ENCODE data around the gene PTPRQ. TPM values are rescaled to one million over a fixed set of nuclear protein-coding genes. Genes with fewer than 3 reads are reported as not detected.

Gene PTPRQ
- total RNA-seq, 1 donor, result not detected

DNA sequence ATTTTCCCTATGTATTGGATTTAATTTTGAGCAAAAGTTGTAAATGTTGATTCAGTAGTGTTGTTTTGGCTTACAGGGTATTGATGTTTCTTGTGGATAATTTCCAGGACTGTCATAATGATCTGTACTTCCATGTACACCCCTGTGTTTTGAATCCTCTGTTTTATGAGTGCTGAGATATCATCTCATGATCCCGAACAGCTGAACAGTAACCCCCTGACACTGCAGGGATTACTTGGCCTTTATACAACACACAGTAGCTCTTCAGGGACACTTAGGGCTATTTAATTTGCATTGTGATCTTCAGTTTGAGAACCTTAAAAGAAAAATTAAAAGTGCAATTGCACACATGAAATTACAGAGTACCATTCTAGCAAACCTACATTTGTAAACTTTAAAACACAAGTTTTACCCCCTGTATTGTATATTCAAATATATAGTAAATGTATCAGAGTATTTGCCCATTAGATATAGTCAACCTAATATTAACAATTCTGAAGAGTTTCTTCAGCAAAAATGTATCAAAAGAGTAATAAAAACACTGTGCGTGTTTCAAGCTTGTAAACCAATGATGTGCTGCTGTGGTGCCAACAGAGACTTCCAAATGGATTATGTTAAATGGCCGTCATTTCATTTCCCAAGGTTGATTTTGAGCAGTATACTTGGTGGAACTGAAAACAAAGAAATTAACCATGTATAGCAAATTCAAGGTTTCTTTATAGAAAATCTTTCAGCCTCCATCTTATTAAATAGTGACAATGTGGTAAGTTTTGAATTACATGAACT lies 235.5 kb downstream of the PTPRQ start:
- Histone ChIP-seq H3K4me3 (ENCODE audit: low read length) (no peak overlapping the region), H3K4me1 (ENCODE audit: insufficient read depth, low read length) (no peaks in the 10 kb centered on the region), H3K9me3 (ENCODE audit: low read depth, low read length) (no peaks in the 10 kb centered on the region), H3K27me3 (ENCODE audit: insufficient read depth, low read length) (no peaks in the 10 kb centered on the region)

DNA sequence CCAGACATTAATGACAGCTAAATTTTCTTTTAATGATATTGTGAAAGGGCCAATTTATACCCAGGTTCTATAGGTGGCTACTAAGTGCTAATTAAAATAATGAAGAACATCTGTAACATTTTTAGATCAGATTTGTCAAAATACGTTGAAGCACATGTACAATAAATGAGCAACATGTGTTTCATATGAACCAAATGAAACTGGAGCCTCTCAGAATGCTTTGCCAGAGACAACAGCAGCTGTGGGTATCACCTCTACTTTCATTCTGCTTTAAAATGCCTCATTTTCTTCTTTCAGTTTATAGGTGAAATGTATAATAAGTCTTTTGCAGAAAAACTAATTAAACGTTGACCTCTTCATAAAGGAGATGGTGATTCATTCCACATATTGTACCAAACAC lies 237.3 kb downstream of the PTPRQ start:
- Histone ChIP-seq H3K9me3 (ENCODE audit: low read depth, low read length) (no peaks in the 10 kb centered on the region), H3K27me3 (ENCODE audit: insufficient read depth, low read length) (no peaks in the 10 kb centered on the region), H3K4me1 (ENCODE audit: insufficient read depth, low read length) (no peaks in the 10 kb centered on the region), H3K4me3 (ENCODE audit: low read length) (no peak overlapping the region)

DNA sequence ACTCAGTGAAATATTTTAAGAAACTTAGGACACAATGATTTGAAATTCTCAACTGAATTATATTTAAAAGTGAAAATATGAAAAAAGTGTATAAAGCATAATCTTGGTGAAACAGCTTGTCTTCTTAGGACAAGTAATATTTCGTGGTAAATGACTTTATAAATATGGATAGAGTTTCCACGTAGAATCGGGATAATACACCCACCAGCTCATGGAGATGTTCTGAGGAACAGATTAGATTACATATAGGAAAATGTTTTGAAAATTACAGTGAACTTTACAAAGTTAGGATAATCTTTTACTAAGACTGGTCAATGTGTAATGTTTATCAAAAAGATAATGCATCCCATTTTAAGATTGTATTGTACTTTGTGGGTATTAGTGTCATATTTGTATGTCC lies 237.8 kb downstream of the PTPRQ start:
- Histone ChIP-seq H3K4me3 (ENCODE audit: low read length) (no peak overlapping the region), H3K4me1 (ENCODE audit: insufficient read depth, low read length) (no peaks in the 10 kb centered on the region), H3K9me3 (ENCODE audit: low read depth, low read length) (no peaks in the 10 kb centered on the region), H3K27me3 (ENCODE audit: insufficient read depth, low read length) (no peaks in the 10 kb centered on the region)

DNA sequence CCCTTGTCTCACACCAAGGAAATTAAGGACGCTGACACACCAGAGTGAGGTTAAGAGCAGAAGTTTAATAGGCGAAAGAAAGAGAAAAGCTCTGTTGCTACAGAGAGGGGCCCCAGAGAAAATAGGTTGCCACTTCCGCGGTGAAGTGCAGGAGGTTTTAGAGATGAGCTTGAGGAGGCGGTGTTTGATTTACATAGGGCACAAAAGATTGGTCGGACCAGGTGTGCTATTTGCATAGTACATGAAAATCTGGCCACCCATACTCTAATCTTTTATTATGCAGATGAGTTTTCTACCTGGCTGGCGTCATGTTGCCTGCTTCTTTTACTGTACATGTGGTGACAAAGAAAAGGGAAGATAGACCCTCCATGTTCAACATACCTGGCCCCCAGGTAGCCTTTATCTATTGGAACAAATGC lies 240.1 kb downstream of the PTPRQ start:
- no peaks in the 10 kb centered on the region for H3K4me1 ChIP-seq (ENCODE audit: insufficient read depth, low read length)
- no peak overlapping the region for H3K4me3 ChIP-seq (ENCODE audit: low read length)
- H3K9me3 ChIP-seq (ENCODE audit: low read depth, low read length), result no peaks in the 10 kb centered on the region
- H3K27me3 ChIP-seq (ENCODE audit: insufficient read depth, low read length), result no peaks in the 10 kb centered on the region

DNA sequence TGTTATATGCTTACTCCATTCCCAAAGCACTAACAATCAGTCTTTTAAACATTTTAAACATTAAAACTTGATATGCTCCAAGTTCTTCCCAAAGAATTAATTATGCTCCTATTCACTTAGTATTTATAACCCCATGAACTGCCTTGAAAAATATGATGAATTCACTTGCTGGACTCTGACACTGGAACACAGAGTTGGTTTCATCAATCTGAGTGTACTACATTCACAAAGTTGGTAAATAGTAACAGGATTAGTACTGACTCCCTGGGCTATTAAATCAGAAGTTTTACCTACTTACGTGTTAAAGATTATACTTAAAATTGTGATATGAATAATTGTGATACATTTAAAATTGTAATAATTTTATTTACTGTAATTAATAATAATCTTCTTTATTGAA lies 246.1 kb downstream of the PTPRQ start:
- Histone ChIP-seq H3K9me3 (ENCODE audit: low read depth, low read length) (no peaks in the 10 kb centered on the region), H3K4me3 (ENCODE audit: low read length) (no peak overlapping the region), H3K27me3 (ENCODE audit: insufficient read depth, low read length) (no peaks in the 10 kb centered on the region), H3K4me1 (ENCODE audit: insufficient read depth, low read length) (no peaks in the 10 kb centered on the region)

DNA sequence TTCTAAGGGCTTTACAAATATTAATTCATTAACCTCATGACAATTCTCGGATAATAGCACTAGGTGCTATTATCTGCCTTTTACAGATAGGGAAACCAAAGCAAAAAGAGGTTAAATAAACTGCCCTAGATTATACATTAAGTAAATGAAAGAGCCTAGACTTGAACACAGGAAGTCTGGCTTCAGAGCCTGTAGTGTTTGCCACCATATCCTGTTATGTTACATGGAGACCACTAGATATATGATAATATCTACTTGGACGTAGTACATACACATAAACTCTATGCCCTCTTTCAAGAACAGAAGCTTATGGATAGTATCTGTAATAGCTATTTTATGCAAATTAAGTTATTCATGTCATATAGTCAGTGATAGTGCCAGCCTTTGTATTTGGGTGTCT lies 246.5 kb downstream of the PTPRQ start:
- no peaks in the 10 kb centered on the region for H3K9me3 ChIP-seq (ENCODE audit: low read depth, low read length)
- H3K4me1 ChIP-seq (ENCODE audit: insufficient read depth, low read length), result no peaks in the 10 kb centered on the region
- H3K4me3 ChIP-seq (ENCODE audit: low read length), result no peak overlapping the region
- H3K27me3 ChIP-seq (ENCODE audit: insufficient read depth, low read length), result no peaks in the 10 kb centered on the region

DNA sequence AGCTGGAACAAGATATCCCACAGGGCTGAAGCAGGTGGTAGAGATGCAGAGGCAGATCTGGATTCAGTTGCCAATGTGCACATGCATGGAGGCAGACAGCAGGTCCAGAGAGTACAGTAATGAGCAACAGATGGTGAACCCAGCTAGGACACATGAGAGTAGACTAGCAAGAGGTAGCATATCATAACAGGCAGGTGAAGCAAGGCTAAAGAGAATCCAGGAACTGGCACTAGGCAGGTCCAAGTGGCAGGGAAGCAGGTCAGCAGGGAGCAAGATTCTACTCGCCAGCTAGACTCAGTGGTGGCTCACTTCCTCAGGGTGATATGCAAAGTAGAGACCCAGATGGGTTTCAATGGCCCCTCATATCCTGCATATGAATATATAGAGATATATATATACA lies 248.1 kb downstream of the PTPRQ start:
- no peaks in the 10 kb centered on the region for H3K27me3 ChIP-seq (ENCODE audit: insufficient read depth, low read length)
- no peaks in the 10 kb centered on the region for H3K4me1 ChIP-seq (ENCODE audit: insufficient read depth, low read length)
- no peaks in the 10 kb centered on the region for H3K9me3 ChIP-seq (ENCODE audit: low read depth, low read length)
- H3K4me3 ChIP-seq (ENCODE audit: low read length), result no peak overlapping the region

DNA sequence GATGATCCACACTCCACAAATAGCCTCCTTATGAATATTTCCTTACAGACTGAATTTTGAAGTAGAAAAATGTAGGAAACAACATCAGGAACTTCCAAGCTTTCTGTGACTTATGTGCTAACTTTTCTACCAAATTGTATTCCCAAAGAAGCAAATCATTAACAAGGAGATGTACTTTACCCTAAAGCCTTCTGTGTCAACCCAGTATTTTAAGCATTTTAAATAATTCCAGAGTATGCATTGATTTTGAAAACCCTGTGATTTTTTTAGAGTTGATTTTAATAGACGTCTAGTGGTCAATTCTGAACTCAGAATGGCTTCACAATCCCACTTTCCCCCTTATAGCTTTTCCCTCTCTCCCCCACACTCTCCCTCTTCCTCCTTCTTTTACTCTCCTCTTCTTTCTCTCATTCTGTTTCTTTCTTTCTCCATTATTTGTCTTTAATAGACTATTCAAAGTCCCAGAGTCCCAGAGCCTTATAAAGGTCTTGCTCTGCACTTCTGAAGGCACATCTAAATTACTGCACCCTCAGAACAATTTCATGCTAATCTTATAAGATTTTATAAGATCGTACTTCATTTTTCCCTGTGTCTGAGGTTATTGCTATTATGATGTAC lies 253.3 kb downstream of the PTPRQ start:
- H3K9me3 ChIP-seq (ENCODE audit: low read depth, low read length), result no peaks in the 10 kb centered on the region
- H3K27me3 ChIP-seq (ENCODE audit: insufficient read depth, low read length), result no peaks in the 10 kb centered on the region
- no peak overlapping the region for H3K4me3 ChIP-seq (ENCODE audit: low read length)
- no peaks in the 10 kb centered on the region for H3K4me1 ChIP-seq (ENCODE audit: insufficient read depth, low read length)

DNA sequence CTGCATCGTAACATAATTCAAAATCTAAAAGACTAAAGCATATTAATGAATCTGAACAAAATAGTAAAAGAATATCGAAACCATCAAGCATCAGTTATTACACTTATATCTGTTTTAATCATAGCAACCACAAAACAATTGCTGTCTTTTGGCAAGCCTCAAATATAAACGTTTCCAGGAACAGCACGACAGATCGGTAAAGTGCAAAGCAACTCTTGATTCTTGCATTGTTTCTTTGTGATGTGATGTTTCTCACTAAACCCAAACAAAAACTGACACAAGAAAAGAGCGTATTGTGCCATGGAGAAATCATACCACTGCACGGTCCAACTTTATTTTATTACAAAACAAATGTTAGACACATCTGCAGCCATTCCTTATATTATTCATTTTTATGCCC lies 254.2 kb downstream of the PTPRQ start:
- H3K27me3 ChIP-seq (ENCODE audit: insufficient read depth, low read length), result no peaks in the 10 kb centered on the region
- H3K9me3 ChIP-seq (ENCODE audit: low read depth, low read length), result no peaks in the 10 kb centered on the region
- H3K4me3 ChIP-seq (ENCODE audit: low read length), result no peak overlapping the region
- no peaks in the 10 kb centered on the region for H3K4me1 ChIP-seq (ENCODE audit: insufficient read depth, low read length)

DNA sequence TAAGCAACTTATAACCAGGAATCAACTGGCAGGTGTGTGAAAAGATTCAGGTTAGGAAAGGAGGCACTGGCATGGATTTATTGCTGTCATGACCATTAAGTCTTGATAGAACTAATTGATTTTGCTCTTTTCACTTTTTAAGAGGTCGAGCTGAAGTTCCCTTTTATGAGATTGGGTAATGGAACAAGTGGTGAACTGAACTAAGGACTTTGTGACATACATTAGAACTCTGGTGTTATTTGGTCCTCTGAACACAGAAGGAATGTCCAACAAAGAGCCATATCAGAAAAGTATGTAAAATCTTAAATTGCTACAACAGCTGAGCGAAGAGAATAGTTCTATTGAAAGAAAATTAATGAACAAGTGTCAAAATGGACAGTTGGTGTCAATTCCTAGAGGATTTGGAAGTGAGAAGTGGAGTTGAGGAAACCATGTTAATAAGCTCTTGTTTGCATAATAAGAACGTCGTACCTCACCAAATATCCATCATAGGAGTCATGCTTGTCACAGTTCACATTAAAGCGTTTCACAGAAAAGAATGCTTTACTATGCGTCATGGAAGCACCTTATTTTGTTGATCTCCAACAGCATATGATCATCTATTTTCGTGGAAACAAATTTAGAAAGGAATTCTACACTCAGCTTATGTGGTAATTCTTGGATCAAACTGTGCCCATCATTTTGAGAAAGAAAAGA lies 255.0 kb downstream of the PTPRQ start:
- H3K9me3 ChIP-seq (ENCODE audit: low read depth, low read length), result no peaks in the 10 kb centered on the region
- no peaks in the 10 kb centered on the region for H3K4me1 ChIP-seq (ENCODE audit: insufficient read depth, low read length)
- H3K4me3 ChIP-seq (ENCODE audit: low read length), result no peak overlapping the region
- no peaks in the 10 kb centered on the region for H3K27me3 ChIP-seq (ENCODE audit: insufficient read depth, low read length)

DNA sequence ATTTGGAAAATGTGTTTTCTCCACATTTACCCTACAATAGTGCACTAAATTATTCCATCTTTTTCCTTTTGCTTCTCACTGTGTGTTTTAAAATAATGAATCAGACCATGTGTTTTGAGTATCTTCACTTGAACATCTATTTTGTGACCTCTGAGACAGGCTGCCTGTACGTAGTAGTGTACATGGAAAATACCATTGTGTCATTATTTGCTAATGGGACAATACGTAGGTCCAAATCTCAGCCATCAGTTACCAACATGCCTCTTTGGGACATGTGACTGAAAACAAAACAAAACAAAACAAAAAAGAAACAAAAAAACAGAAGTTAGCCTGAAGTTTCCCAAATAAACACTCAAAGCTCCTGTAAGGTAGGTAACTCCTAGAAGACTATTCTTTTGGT lies 256.3 kb downstream of the PTPRQ start:
- H3K27me3 ChIP-seq (ENCODE audit: insufficient read depth, low read length), result no peaks in the 10 kb centered on the region
- H3K4me1 ChIP-seq (ENCODE audit: insufficient read depth, low read length), result no peaks in the 10 kb centered on the region
- no peaks in the 10 kb centered on the region for H3K9me3 ChIP-seq (ENCODE audit: low read depth, low read length)
- H3K4me3 ChIP-seq (ENCODE audit: low read length), result no peak overlapping the region

DNA sequence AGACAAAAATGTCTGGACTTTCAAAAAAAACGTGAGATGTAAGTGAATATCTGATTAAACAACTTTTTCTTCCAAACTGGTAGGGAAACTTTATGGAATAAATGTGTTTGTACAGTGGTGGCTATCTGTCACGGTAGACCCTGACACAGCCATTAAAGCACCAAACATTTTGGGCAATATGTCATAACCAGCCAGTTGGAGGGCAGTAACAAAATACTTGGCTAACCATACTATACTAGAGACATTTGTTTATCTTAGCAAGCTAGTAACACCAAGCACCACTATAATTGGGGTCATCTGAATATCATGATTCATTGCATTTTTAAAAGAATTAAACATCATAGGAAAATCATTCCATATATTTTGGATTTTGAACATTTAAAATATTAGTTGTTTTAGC lies 257.4 kb downstream of the PTPRQ start:
- Histone ChIP-seq H3K9me3 (ENCODE audit: low read depth, low read length) (no peaks in the 10 kb centered on the region), H3K27me3 (ENCODE audit: insufficient read depth, low read length) (no peaks in the 10 kb centered on the region)

DNA sequence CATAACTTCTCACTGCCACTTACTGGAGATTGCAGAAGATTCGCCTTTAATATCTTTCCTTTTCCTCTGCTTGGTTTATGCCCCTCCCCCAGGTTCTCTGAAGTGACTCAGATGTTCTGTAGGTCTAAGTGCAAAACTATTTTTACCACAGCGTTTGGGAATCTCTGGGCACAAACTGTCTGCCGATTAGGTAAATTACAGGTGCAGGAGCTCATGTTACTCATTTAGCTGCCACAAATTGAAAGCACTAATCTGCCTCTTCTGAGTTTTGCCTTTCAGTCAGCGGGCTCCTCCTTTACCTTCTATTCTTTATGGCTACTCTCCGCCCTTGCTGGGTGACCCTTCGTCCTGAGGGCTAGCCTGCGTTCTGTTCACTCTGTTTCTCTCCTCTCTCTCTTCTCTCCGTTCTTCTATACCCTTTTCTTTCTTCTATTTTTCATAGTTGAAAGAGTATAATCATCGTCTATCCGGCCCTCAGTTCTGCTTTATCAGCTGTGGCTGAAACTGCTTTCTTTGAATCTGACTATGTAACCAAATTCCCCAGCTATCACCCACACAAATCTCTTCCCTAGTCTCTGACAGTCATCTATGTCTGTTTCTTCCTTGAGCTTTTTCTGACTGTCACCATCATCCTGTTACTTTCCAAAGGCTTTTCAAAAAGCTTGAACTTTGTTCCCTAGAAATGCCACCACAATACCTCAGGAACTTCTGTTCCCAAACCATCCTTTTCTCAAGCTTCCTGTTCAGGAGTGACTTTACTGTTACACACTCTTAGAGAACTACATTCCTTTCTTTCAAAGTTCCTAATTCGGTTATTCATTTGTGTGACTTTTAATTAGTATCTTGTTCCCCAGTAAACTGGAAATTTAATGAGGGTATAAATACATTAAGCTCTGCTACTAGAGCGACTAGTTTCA lies 259.1 kb downstream of the PTPRQ start:
- no peaks in the 10 kb centered on the region for H3K4me1 ChIP-seq (ENCODE audit: insufficient read depth, low read length)
- H3K9me3 ChIP-seq (ENCODE audit: low read depth, low read length), result no peaks in the 10 kb centered on the region
- H3K4me3 ChIP-seq (ENCODE audit: low read length), result no peak overlapping the region
- peaks cover 8% of the 10 kb centered on the region for H3K27me3 ChIP-seq (ENCODE audit: insufficient read depth, low read length)

More for the DNA sequence above, 257.4 kb downstream of the PTPRQ start:
- Histone ChIP-seq H3K4me3 (ENCODE audit: low read length) (no peak overlapping the region), H3K4me1 (ENCODE audit: insufficient read depth, low read length) (no peaks in the 10 kb centered on the region)

DNA sequence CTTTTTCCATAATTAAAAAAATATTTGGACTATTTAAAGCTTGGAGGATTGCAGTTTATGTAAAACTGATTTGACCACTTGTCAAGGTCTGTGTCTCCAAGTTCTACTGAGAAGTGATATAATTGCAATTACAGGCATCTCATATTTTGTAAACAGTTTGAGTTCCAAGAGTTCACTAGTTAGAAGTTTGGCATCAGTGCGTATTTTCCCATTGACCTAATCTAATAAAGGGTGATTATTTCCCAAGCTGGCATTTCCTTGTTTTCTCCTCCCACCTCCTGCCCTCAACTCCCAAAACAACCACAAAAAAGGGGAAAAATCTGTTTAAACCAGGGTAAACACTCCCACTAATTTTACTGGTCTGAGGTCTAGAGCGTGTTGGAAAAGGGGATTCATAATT lies 260.4 kb downstream of the PTPRQ start:
- peaks cover 20% of the 10 kb centered on the region for H3K27me3 ChIP-seq (ENCODE audit: insufficient read depth, low read length)
- H3K9me3 ChIP-seq (ENCODE audit: low read depth, low read length), result no peaks in the 10 kb centered on the region
- H3K4me3 ChIP-seq (ENCODE audit: low read length), result no peak overlapping the region
- no peaks in the 10 kb centered on the region for H3K4me1 ChIP-seq (ENCODE audit: insufficient read depth, low read length)
